OCI-M2 (cell line): ENCODE data around the gene DOCK8.

ENCODE experiments used
- DNase-seq: peaks from one replicate; lab custom pipeline; 2025; ENCODE audit not compliant: unreplicated experiment; lab: John Stamatoyannopoulos, UW

The DOCK8 gene

GRCh38 chr9:489198-490197 lies 274.8 kb downstream of the DOCK8 start:
- DNase-seq: no peak

GRCh38 chr9:494764-495163 lies 280.1 kb downstream of the DOCK8 start:
- no peak for DNase-seq

- no peak for DNase-seq
These were observed 281.1 kb downstream of the DOCK8 start for GRCh38 chr9:495739-496138.

- DNase-seq: no peak
These were observed 288.7 kb downstream of the DOCK8 start for GRCh38 chr9:503326-503725.

GRCh38 chr9:503881-504852 lies 289.5 kb downstream of the DOCK8 start, which contains the start of gene KANK1:
TSS of gene KANK1 (plus strand) at chr9:504695.
- no peak for DNase-seq

GRCh38 chr9:504921-505740 lies 290.5 kb downstream of the DOCK8 start:
- DNase-seq: no peak

GRCh38 chr9:505741-506059 lies 291.0 kb downstream of the DOCK8 start:
- no peak for DNase-seq

- no peak for DNase-seq
These were observed 291.6 kb downstream of the DOCK8 start for GRCh38 chr9:506281-506680.

- no peak for DNase-seq
These were observed 297.2 kb downstream of the DOCK8 start for GRCh38 chr9:511861-512260.

GRCh38 chr9:512555-513272 lies 298.0 kb downstream of the DOCK8 start:
- no peak for DNase-seq
